GM19397 (cell line): ENCODE data around the gene PRKCI.
"Not testable (repeated sequence)": the region's sequence is repeated elsewhere in the genome, so short reads cannot be mapped to it uniquely, and the experiment has no call there.

Experiments
- ATAC-seq: cut with Tn5 transposase; IDR thresholded peaks from one replicate; pipeline ENCODE4 v1.9.1; 2021; ENCODE audit warnings: mild to moderate bottlenecking, moderate library complexity; ENCODE audit not compliant: unreplicated experiment

Gene PRKCI

GRCh38 chr3:170222647-170223541, 670 bp downstream of the PRKCI start:
- ATAC-seq, result peak; percentile 44

DNA sequence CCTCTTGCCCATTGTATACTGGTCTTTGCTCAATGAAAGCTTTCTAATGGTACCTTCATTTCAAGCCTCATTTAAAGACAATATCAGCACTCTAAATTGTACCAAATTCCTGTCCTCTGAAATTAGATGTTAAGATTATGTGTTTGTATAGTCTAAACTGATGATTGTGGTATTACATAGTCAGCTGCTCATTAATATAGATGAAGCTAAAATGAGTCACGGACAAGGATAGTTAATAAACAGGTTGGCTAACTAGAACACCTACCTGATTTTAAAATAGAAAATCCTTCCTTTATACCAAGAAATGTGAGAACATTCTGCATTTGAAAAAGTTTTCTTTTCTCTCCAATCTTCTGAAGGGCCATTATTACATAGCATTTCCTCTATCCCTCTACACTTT, 2.9 kb downstream of the PRKCI start:
- no peak for ATAC-seq

GRCh38 chr3:170226426-170226960, 4.3 kb downstream of the PRKCI start:
- ATAC-seq, result no peak

DNA sequence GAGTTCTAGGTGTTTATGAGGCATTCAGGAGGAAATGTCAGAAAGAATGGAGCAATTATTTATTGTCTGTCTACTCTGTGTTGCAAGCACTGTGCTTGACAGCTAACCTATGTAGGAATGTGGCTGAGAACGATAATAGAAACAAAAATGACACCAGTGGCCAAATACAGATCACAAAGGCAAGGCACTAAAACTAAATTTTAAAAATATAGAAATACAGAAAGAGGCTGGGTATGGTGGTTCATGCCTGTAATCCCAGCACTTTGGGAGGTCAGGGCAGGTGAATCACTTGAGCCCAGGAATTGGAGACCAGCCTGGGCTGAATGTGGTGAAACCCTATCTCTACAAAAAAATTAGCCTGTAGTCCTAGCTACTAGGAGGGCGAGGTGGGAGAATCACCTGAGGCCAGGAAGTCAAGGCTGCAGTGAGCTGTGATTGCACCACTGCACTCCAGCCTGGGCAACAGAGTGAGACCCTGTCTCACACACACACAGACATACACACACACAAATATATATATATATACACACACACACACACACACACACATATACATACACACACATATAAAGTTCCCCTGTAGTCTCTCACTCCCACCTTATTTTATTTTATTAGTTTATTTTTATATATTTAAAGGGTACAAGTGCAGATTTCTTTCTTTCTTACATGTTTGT, 6.0 kb downstream of the PRKCI start:
- no peak for ATAC-seq

DNA sequence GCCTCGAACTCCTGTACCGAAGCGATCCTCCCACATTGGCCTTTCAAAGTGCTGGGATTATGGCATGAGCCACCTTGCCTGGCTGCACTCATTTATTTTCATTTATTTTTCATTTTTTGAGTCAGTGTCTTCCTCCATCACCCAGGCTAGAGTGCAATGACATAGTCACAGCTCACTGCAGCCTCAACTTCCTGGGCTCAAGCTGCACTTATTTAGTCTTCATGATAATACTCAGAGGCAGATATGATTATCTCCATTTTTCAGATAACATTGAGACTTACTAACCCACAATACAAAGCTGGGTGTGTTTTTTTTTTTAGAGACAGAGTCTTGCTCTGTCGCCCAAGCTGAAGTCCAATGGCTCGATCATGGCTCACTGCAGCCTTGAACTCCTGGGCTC, 10.0 kb downstream of the PRKCI start:
- no peak for ATAC-seq

- ATAC-seq, result no peak
Observed at GRCh38 chr3:170233530-170233929, 11.3 kb downstream of the PRKCI start.

- ATAC-seq, result no peak
Observed at GRCh38 chr3:170240142-170240541, 17.9 kb downstream of the PRKCI start.

GRCh38 chr3:170240671-170241070, 18.4 kb downstream of the PRKCI start:
- ATAC-seq, result no peak

- no peak for ATAC-seq
Observed at GRCh38 chr3:170244576-170244975, 22.4 kb downstream of the PRKCI start.

DNA sequence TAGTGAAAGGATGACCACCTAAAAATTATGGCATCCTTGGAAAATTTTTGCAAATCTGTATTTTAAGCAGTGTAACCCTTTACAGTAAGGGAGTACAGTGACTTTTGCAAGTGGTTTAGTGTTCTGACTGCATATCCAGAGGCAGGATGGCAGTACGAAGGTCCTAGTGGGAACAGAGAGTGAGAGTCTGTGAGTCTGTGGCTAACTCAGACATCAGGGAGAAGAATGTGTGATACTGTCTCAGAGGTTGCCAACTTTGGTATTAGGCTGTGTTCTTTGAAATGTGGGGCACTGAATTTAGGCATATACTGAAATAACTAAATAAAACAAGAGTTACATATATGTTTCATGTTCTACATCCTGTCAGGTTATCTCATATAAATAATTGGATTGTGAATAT, 25.7 kb downstream of the PRKCI start:
- no peak for ATAC-seq

GRCh38 chr3:170256597-170256996, 34.4 kb downstream of the PRKCI start:
- no peak for ATAC-seq

- ATAC-seq, result no peak
Observed at GRCh38 chr3:170257145-170257544, 34.9 kb downstream of the PRKCI start.

DNA sequence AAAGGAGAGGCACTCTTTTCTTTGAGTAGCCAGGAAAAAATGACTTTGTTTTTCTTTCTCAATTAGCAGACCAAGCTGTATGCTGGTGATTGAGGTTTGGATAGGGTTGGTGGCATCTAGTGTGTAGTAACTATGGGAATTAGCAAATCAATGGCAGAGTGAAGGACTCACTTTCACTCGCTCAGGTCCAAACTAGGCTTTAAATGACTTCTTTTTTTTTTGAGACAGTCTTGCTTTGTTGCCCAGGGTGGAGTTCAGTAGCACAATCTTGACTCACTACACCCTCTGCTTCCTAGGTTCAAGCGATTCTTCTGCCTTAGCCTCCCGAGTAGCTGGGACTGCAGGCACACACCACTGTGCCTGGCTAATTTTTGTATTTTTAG, 35.9 kb downstream of the PRKCI start:
- peak; percentile 22 for ATAC-seq

DNA sequence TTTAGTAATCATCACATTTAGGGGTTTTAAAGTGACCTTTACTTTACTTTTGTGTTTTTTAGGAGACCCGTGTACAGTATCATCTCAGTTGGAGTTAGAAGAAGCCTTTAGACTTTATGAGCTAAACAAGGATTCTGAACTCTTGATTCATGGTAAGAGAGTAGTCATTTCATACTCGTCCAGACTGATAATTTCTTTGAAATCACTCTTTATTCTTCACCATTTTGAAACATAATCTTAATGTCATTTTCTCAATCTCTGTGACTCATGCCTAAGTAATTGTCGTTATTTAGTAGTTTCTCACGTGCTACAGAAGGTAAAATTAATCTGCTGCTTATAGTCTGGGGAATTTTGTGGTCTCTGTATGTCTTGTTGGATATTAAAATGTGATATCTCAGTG, 37.7 kb downstream of the PRKCI start:
- ATAC-seq, result no peak

- no peak for ATAC-seq
Observed at GRCh38 chr3:170267793-170268192, 45.6 kb downstream of the PRKCI start.

- ATAC-seq, result not testable (repeated sequence)
Observed at GRCh38 chr3:170269673-170270254, 47.5 kb downstream of the PRKCI start.

- ATAC-seq, result no peak
Observed at GRCh38 chr3:170270282-170270881, 48.2 kb downstream of the PRKCI start.

DNA sequence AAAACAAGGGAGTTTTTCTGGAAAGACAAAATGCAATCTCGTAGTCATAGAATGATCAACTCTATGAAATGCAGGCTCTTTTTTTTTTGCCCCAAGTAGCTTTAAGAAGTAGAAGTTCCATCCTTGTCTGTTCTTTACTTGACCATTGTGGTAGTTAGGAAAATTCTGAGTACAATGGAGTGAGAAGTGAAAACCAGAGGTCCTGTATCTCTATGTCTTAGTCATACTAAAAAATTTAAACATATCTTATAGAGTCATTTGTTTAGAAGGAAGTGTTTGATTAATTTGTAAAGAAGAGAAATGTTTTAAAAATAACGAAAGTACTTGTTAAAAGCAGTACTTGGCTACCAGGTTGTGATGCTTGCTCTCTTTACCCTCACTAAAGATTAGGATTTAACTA, 52.4 kb downstream of the PRKCI start:
- ATAC-seq, result no peak

- no peak for ATAC-seq
Observed at GRCh38 chr3:170275832-170276231, 53.6 kb downstream of the PRKCI start.

DNA sequence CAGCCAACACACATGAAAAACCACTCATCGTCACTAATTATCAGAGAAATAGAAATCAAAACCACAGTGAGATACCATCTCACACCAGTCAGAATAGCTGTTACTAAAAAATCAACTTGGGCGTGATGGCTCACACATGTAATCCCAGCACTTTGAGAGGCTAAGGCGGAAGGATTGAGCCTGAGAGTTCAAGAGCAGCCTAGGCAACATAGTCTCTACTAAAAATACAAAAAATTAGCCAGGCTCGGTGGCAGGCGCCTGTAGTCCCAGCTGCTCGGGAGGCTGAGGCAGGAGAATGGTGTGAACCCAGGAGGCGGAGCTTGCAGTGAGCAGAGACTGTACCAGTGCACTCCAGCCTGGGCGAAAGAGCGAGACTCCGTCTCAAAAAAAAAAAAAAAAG, 55.1 kb downstream of the PRKCI start:
- not testable (repeated sequence) for ATAC-seq
